ENCODE results near the gene PAX7.

DNA sequence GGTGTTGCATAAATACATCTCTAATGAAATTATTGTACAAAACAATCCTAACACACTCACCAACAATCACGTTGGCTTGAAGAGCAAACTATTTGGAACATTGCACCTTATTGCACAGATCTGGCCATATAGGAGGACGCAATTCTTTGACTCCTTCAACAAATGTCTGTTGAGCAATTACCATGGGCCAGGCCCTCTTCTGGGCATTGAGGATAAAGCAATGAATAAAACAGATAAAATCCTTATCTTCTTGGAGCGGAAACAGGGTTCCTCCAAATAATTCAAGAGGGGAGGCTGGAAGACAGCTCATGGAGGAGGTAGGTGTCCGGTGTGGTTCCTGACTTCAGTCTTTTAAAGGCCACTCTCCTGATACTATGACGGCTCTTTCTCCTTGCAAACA is 43.3 kb downstream of the PAX7 start:
- TF ChIP-seq, protein P1, sequence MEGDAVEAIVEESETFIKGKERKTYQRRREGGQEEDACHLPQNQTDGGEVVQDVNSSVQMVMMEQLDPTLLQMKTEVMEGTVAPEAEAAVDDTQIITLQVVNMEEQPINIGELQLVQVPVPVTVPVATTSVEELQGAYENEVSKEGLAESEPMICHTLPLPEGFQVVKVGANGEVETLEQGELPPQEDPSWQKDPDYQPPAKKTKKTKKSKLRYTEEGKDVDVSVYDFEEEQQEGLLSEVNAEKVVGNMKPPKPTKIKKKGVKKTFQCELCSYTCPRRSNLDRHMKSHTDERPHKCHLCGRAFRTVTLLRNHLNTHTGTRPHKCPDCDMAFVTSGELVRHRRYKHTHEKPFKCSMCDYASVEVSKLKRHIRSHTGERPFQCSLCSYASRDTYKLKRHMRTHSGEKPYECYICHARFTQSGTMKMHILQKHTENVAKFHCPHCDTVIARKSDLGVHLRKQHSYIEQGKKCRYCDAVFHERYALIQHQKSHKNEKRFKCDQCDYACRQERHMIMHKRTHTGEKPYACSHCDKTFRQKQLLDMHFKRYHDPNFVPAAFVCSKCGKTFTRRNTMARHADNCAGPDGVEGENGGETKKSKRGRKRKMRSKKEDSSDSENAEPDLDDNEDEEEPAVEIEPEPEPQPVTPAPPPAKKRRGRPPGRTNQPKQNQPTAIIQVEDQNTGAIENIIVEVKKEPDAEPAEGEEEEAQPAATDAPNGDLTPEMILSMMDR (IDR thresholded peaks at IDR 0.05; ENCODE audit: insufficient read depth, low read depth, low read length), result no peak
- TF ChIP-seq EZH2 (IDR thresholded peaks at IDR 0.05; ENCODE audit: insufficient read depth, low read length), result no peak

All from astrocyte (in vitro differentiated cells and primary cell).